WTC11 (cell line): ENCODE results near the gene WIPF3. TPM values are rescaled to one million over a fixed set of nuclear protein-coding genes. Genes with fewer than 3 reads are reported as not detected.

Experiments used
- ATAC-seq: fragments of 200-7000 bp; cut with Tn5 transposase; 2 replicates; pipeline ENCODE4 v1.10.0; 2021; ENCODE audit warnings: mild to moderate bottlenecking, moderate library complexity
- CTCF ChIA-PET: fragments of 300-600 bp; sonication (Branson Sonifier 250); formaldehyde crosslinking; loops from one replicate; lab custom pipeline; 2021; ENCODE audit warnings: antibody characterized with exemption; lab: Charles Lee
- POLR2A ChIA-PET: fragments of 350-600 bp; sonication (Branson Sonifier 250); formaldehyde crosslinking; loops from one replicate; lab custom pipeline; 2021; ENCODE audit warnings: antibody characterized with exemption; lab: Charles Lee
- DNase-seq: peaks from one replicate; pipeline ENCODE4 v3.0.0; 2021; ENCODE audit warnings: low spot score
- H3K27ac Mint-ChIP-seq: 2 replicates; pipeline ENCODE4 v1.8.0; 2021; ENCODE audit warnings: mixed read lengths
- H3K27me3 Mint-ChIP-seq: 2 replicates; pipeline ENCODE4 v1.8.0; 2021; ENCODE audit warnings: low read depth, mild to moderate bottlenecking, moderate library complexity, mixed read lengths
- H3K36me3 Mint-ChIP-seq: 2 replicates; pipeline ENCODE4 v1.8.0; 2021; ENCODE audit warnings: mixed read lengths
- H3K4me1 Mint-ChIP-seq: 2 replicates; pipeline ENCODE4 v1.8.0; 2022; ENCODE audit warnings: mixed read lengths
- H3K4me3 Mint-ChIP-seq: 2 replicates; pipeline ENCODE4 v1.8.0; 2021; ENCODE audit warnings: mild to moderate bottlenecking, moderate library complexity, mixed read lengths
- H3K9me3 Mint-ChIP-seq: 2 replicates; pipeline ENCODE4 v1.8.0; 2021; ENCODE audit warnings: mixed read lengths
- ARID4B ChIP-seq: sonication (generic); formaldehyde crosslinking; IDR thresholded peaks from 2 replicates; pipeline ENCODE4 v1.8.0; 2023; ENCODE audit warnings: missing genetic modification reagents, mild to moderate bottlenecking, borderline replicate concordance
- ETV6 ChIP-seq: sonication (generic); formaldehyde crosslinking; IDR thresholded peaks from 2 replicates; pipeline ENCODE4 v1.8.1; 2022; ENCODE audit warnings: mild to moderate bottlenecking, missing genetic modification reagents
- FOXJ3 ChIP-seq: sonication (generic); formaldehyde crosslinking; IDR thresholded peaks from 2 replicates; pipeline ENCODE4 v1.9.0; 2021; ENCODE audit warnings: missing genetic modification reagents, mild to moderate bottlenecking, borderline replicate concordance
- GABPB1 ChIP-seq: sonication (generic); formaldehyde crosslinking; IDR thresholded peaks from 2 replicates; pipeline ENCODE4 v1.8.1; 2023; ENCODE audit warnings: mild to moderate bottlenecking, missing genetic modification reagents
- HMGA2 ChIP-seq: fragments of 250-450 bp; sonication (Bioruptor Pico); IDR thresholded peaks from 2 replicates; pipeline ENCODE4 v1.4.0; 2021; ENCODE audit warnings: mild to moderate bottlenecking, moderate library complexity
- MYBL2 ChIP-seq: sonication (generic); formaldehyde crosslinking; IDR thresholded peaks from 2 replicates; pipeline ENCODE4 v1.8.1; 2023; ENCODE audit warnings: mild to moderate bottlenecking, moderate library complexity, missing genetic modification reagents
- NFYB ChIP-seq: sonication (generic); formaldehyde crosslinking; conservative IDR thresholded peaks from 2 replicates; pipeline ENCODE4 v1.8.0; 2022; ENCODE audit warnings: low read depth, missing genetic modification reagents
- NR3C1 ChIP-seq: sonication (generic); formaldehyde crosslinking; conservative IDR thresholded peaks from 2 replicates; pipeline ENCODE4 v1.8.1; 2023; ENCODE audit warnings: low read depth, mild to moderate bottlenecking, missing genetic modification reagents
- RELA ChIP-seq: sonication (generic); formaldehyde crosslinking; IDR thresholded peaks from 2 replicates; pipeline ENCODE4 v1.8.1; 2022; ENCODE audit warnings: missing genetic modification reagents, mild to moderate bottlenecking, borderline replicate concordance
- STAT6 ChIP-seq: sonication (generic); formaldehyde crosslinking; conservative IDR thresholded peaks from 2 replicates; pipeline ENCODE4 v1.8.1; 2023; ENCODE audit warnings: mild to moderate bottlenecking, low read depth, missing genetic modification reagents, moderate library complexity
- TEAD1 ChIP-seq: sonication (generic); formaldehyde crosslinking; IDR thresholded peaks from 2 replicates; pipeline ENCODE4 v1.8.0; 2022; ENCODE audit warnings: mild to moderate bottlenecking, missing genetic modification reagents
- TP53 ChIP-seq: sonication (generic); formaldehyde crosslinking; IDR thresholded peaks from 2 replicates; pipeline ENCODE4 v1.8.1; 2023; ENCODE audit warnings: mild to moderate bottlenecking, missing genetic modification reagents
- ZBTB21 ChIP-seq: sonication (generic); formaldehyde crosslinking; IDR thresholded peaks from 2 replicates; pipeline ENCODE4 v1.8.1; 2023; ENCODE audit warnings: mild to moderate bottlenecking, missing genetic modification reagents, borderline replicate concordance
- ZNF219 ChIP-seq: sonication (generic); formaldehyde crosslinking; IDR thresholded peaks from 2 replicates; pipeline ENCODE4 v1.8.0; 2023; ENCODE audit warnings: missing genetic modification reagents, mild to moderate bottlenecking, borderline replicate concordance
- ZNF263 ChIP-seq: sonication (generic); formaldehyde crosslinking; IDR thresholded peaks from 2 replicates; pipeline ENCODE4 v1.8.1; 2022; ENCODE audit warnings: low read depth, mild to moderate bottlenecking, moderate library complexity, missing genetic modification reagents
- ZNF281 ChIP-seq: sonication (generic); formaldehyde crosslinking; IDR thresholded peaks from 2 replicates; pipeline ENCODE4 v1.8.0; 2023; ENCODE audit warnings: mild to moderate bottlenecking, missing genetic modification reagents
- ZNF416 ChIP-seq: fragments of 250-450 bp; sonication (Bioruptor Pico); IDR thresholded peaks from 2 replicates; pipeline ENCODE4 v1.9.0; 2021; ENCODE audit warnings: mild to moderate bottlenecking, inconsistent platforms
- ZNF512 ChIP-seq: sonication (generic); formaldehyde crosslinking; IDR thresholded peaks from 2 replicates; pipeline ENCODE4 v1.8.1; 2022; ENCODE audit warnings: missing genetic modification reagents, borderline replicate concordance
- ZSCAN18 ChIP-seq: fragments of 250-450 bp; sonication (Bioruptor Pico); IDR thresholded peaks from 2 replicates; pipeline ENCODE4 v2.1.2; 2022; ENCODE audit warnings: mild to moderate bottlenecking, moderate library complexity
- total RNA-seq: library from RNA; stranded (reverse); gene quantifications from 3 replicates; pipeline ENCODE4 v1.2.3, GENCODE V29; 2021
- TF ChIP-seq, protein P1 (sequence below): sonication (generic); formaldehyde crosslinking; IDR thresholded peaks from 2 replicates; pipeline ENCODE4 v1.8.0; 2022; ENCODE audit warnings: mild to moderate bottlenecking, missing genetic modification reagents
- TF ChIP-seq, protein P2 (sequence below): sonication (generic); formaldehyde crosslinking; IDR thresholded peaks from 2 replicates; pipeline ENCODE4 v1.8.0; 2022; ENCODE audit warnings: mild to moderate bottlenecking, missing genetic modification reagents

The WIPF3 gene
- total RNA-seq, 1 experiment from 2014 or later, result 9.9 TPM

DNA sequence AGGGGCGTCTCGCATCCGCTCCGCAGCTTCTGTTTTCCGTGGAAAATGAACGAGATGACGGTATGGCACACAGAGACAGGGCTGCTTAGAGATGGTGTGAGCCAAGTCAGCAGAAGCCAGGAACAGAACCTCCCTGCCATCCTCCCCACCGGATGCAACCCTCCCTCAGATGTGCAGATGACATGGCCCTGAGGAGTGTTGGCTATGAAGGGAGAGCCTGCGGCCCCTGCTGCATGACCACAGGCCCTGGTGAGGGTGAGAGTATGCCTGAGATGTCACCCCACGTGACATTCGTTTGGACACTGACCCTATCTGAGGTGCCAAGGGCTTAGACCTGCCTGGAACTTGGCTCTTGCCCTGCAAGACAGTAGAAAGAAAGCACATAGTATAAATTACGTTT lies 29.4 kb downstream of the WIPF3 start:
- Mint-ChIP-seq H3K27ac (no peak overlapping the region), H3K4me1 (0 out of 2 replicates have a peak, but pooled peaks cover 5% of the 10 kb centered on the region), H3K4me3 (no peak overlapping the region), H3K9me3 (peaks cover 16% of the 10 kb centered on the region), H3K27me3 (no peaks in the 10 kb centered on the region), H3K36me3 (peaks cover 8% of the 10 kb centered on the region)
- ChIA-PET POLR2A (no interaction called here), CTCF (no interaction called here)
- no peak for DNase-seq
- no peak for ATAC-seq
- no peak for TF ChIP-seq RELA
- TF ChIP-seq ZNF281 (CRISPR knock-in tag), result no peak
- TF ChIP-seq, protein P1, sequence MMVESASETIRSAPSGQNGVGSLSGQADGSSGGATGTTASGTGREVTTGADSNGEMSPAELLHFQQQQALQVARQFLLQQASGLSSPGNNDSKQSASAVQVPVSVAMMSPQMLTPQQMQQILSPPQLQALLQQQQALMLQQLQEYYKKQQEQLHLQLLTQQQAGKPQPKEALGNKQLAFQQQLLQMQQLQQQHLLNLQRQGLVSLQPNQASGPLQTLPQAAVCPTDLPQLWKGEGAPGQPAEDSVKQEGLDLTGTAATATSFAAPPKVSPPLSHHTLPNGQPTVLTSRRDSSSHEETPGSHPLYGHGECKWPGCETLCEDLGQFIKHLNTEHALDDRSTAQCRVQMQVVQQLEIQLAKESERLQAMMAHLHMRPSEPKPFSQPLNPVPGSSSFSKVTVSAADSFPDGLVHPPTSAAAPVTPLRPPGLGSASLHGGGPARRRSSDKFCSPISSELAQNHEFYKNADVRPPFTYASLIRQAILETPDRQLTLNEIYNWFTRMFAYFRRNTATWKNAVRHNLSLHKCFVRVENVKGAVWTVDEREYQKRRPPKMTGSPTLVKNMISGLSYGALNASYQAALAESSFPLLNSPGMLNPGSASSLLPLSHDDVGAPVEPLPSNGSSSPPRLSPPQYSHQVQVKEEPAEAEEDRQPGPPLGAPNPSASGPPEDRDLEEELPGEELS (CRISPR knock-in tag), result no peak
- TF ChIP-seq ETV6, result no peak
- TF ChIP-seq ZNF263 (CRISPR knock-in tag), result no peak
- TF ChIP-seq ZNF512, result no peak
- TF ChIP-seq ZSCAN18 (CRISPR knock-in tag), result no peak
- no peak for TF ChIP-seq HMGA2 (CRISPR knock-in tag)
- TF ChIP-seq STAT6, result no peak
- no peak for TF ChIP-seq ZNF219 (CRISPR knock-in tag)
- no peak for TF ChIP-seq ZNF416 (CRISPR knock-in tag)
- TF ChIP-seq FOXJ3 (CRISPR knock-in tag), result no peak
- TF ChIP-seq, protein P2, sequence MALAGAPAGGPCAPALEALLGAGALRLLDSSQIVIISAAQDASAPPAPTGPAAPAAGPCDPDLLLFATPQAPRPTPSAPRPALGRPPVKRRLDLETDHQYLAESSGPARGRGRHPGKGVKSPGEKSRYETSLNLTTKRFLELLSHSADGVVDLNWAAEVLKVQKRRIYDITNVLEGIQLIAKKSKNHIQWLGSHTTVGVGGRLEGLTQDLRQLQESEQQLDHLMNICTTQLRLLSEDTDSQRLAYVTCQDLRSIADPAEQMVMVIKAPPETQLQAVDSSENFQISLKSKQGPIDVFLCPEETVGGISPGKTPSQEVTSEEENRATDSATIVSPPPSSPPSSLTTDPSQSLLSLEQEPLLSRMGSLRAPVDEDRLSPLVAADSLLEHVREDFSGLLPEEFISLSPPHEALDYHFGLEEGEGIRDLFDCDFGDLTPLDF, result no peak
- TF ChIP-seq TP53, result no peak

DNA sequence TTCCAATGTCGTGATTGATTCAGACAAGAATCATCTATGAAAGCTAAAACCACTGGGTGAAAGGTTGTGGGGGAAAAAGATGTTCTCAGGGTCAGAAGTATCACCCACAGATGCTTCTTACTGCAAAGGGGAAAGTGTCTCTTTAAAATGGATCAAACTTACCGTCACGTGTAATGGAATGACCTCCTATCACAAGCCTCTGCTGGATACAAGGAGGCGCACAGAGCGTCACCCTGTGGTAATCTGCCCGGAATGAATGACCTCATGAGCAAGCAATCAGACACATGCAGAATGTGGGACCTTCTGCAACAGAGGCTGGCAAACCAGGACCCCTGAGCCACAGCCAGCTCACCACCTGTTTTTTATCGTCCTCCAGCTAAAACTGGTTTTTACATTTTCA lies 33.0 kb downstream of the WIPF3 start:
- TF ChIP-seq ARID4B, result no peak
- TF ChIP-seq NFYB (CRISPR knock-in tag), result no peak
- no peak for TF ChIP-seq TEAD1 (CRISPR knock-in tag)
- no peak for TF ChIP-seq MYBL2 (CRISPR knock-in tag)
- no peak for TF ChIP-seq GABPB1 (CRISPR knock-in tag)
- no peak for TF ChIP-seq NR3C1
- no peak for TF ChIP-seq ZBTB21 (CRISPR knock-in tag)
- DNase-seq, result no peak
- no peak overlapping the region for H3K27ac Mint-ChIP-seq
- H3K27me3 Mint-ChIP-seq, result no peaks in the 10 kb centered on the region
- no peak for ATAC-seq
- H3K36me3 Mint-ChIP-seq, result no peaks in the 10 kb centered on the region
- no peak overlapping the region for H3K4me3 Mint-ChIP-seq
- H3K9me3 Mint-ChIP-seq, result no peaks in the 10 kb centered on the region
- peaks cover 20% of the 10 kb centered on the region for H3K4me1 Mint-ChIP-seq
- POLR2A ChIA-PET, result no interaction called here
- CTCF ChIA-PET, result no interaction called here
